Ascending aorta (tissue), 2 donors: Measurements from ENCODE around the gene EEF1A2. TPM values are rescaled to one million over a fixed set of nuclear protein-coding genes. Genes with fewer than 3 reads are reported as not detected.

Experiments
- DNase-seq, 2 donors: peaks; one replicate each; pipeline ENCODE4 v3.0.0-alpha.2; 2019; ENCODE audit warnings: low spot score in 2 of 2
- H3K27ac ChIP-seq, 2 donors: fragments of 200-600 bp; sonication (generic); one replicate each; pipeline ENCODE4 v1.5.1; 2016 to 2017; ENCODE audit warnings: mild to moderate bottlenecking in 1 of 2
- H3K27me3 ChIP-seq: fragments of 200-600 bp; sonication (generic); one replicate; pipeline ENCODE4 v1.5.1; 2017
- H3K36me3 ChIP-seq, 2 donors: fragments of 200-600 bp; sonication (generic); one replicate each; pipeline ENCODE4 v1.5.1; 2016
- H3K4me1 ChIP-seq, 2 donors: fragments of 200-600 bp; sonication (generic); one replicate each; pipeline ENCODE4 v1.5.1; 2016 to 2017; ENCODE audit warnings: mild to moderate bottlenecking in 1 of 2
- H3K4me3 ChIP-seq, 2 donors: fragments of 200-600 bp; sonication (generic); one replicate each; pipeline ENCODE4 v1.5.1; 2016 to 2017; ENCODE audit warnings: mild to moderate bottlenecking in 1 of 2
- H3K9me3 ChIP-seq, 2 donors: fragments of 200-600 bp; sonication (generic); one replicate each; pipeline ENCODE4 v1.5.1; 2016
- intact Hi-C: fragments of 100-400 bp; cut with DNase I; formaldehyde crosslinking; loops from one replicate; pipeline ENCODE4 v1.15.1; 2023
- total RNA-seq: library from RNA; depleted of rRNA; stranded (reverse); fragments of >200 nt; gene quantifications from one replicate; pipeline ENCODE4 v1.1.0, GENCODE V29; 2016
- TF ChIP-seq, protein P1 (sequence below), 3 experiments: fragments of 200-600 bp in 2 of 3; fragments of 450-650 bp in 1 of 3; sonication (generic) in 2 of 3; IDR thresholded peaks; one replicate each; pipeline ENCODE4 v1.5.1; 2016 to 2019; ENCODE audit warnings: antibody characterized with exemption in 3 of 3, mild to moderate bottlenecking in 1 of 3, moderate library complexity in 1 of 3

EEF1A2 gene
- total RNA-seq, 1 donor from 2014 or later = 1.1 TPM

GRCh38 chr20:63525971-63526370 is 27.1 kb upstream of the EEF1A2 start:
- Histone ChIP-seq H3K27ac (no peak overlapping the region), H3K36me3 (peaks cover 0 to 17% of the 10 kb centered on the region in 2 donors), H3K4me1 (peaks cover 13 to 14% of the 10 kb centered on the region in 2 donors), H3K9me3 (no peaks in the 10 kb centered on the region), H3K27me3 (no peaks in the 10 kb centered on the region), H3K4me3 (no peak overlapping the region)
- no peak for DNase-seq
- intact Hi-C loops = no loop called here
- TF ChIP-seq, protein P1, sequence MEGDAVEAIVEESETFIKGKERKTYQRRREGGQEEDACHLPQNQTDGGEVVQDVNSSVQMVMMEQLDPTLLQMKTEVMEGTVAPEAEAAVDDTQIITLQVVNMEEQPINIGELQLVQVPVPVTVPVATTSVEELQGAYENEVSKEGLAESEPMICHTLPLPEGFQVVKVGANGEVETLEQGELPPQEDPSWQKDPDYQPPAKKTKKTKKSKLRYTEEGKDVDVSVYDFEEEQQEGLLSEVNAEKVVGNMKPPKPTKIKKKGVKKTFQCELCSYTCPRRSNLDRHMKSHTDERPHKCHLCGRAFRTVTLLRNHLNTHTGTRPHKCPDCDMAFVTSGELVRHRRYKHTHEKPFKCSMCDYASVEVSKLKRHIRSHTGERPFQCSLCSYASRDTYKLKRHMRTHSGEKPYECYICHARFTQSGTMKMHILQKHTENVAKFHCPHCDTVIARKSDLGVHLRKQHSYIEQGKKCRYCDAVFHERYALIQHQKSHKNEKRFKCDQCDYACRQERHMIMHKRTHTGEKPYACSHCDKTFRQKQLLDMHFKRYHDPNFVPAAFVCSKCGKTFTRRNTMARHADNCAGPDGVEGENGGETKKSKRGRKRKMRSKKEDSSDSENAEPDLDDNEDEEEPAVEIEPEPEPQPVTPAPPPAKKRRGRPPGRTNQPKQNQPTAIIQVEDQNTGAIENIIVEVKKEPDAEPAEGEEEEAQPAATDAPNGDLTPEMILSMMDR (IDR thresholded peaks at IDR 0.05) = no peak

DNA sequence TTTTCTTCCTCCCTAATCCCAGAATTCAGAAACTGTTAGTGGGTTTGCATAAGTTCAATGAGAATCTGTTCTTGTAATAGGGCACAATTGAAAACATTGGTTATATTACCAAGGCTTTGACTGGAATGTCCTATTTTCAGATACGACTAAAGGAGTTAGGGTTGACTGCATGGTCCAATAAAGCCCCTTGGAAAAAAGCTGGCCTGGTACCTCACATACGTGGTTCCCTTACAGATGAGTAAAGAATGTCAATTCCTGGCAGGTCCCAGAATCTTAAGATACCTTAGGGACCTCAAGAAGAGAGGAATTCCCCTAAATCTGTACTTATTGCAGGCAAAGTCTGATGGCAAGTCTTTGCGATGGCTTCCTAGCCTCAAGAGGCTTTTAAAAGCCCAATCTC is 26.3 kb upstream of the EEF1A2 start:
- intact Hi-C loops = no loop called here
- Histone ChIP-seq H3K9me3 (no peaks in the 10 kb centered on the region), H3K27me3 (no peaks in the 10 kb centered on the region)

DNA sequence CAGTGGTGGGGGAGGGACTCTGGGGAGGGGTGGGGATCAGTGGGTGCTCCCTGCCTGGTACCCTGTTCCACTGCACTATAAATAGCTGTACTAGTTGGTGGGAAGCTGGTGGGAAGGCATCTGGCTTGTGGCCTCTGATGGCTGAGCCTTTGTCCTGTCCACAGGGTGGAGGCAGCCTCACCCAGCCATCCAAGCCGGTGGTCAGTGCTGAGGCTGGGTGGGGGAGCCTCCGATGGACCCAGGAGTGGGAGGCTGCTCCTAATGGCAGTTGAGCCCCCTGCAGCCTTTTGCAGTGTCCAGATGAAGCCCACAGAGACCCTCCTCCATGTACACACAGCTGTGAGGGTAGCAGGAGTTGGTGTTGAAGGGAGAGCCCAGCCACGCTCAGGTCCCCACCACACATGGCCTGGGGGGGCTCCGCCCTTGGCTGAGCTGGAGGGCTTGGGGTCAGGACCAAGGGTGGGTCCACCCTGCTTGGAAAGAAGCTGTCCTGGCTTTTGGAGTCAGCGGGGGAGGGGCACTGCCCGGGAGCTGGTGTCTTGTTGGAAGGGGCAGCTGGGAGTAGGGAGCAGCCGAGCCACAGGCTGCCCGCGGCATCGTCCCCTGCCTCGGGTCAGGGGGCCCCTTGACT is 24.2 kb upstream of the EEF1A2 start:
- Histone ChIP-seq H3K36me3 (peaks cover 0 to 17% of the 10 kb centered on the region in 2 donors), H3K27ac (no peak overlapping the region), H3K9me3 (no peaks in the 10 kb centered on the region), H3K27me3 (no peaks in the 10 kb centered on the region), H3K4me1 (peaks cover 16 to 18% of the 10 kb centered on the region in 2 donors), H3K4me3 (no peak overlapping the region)
- intact Hi-C loops = loop anchor here (5.0 kb wide), 3 partner anchors 49 to 459 kb away; partner anchors contain the start of genes HELZ2, PRPF6 and UCKL1
- TF ChIP-seq, protein P1 (IDR thresholded peaks at IDR 0.05) = no peak
- no peak for DNase-seq

More for the DNA sequence above, 26.3 kb upstream of the EEF1A2 start:
- Histone ChIP-seq H3K4me1 (peaks cover 13 to 14% of the 10 kb centered on the region in 2 donors), H3K27ac (no peak overlapping the region), H3K36me3 (peaks cover 0 to 17% of the 10 kb centered on the region in 2 donors), H3K4me3 (no peak overlapping the region)
- DNase-seq = no peak
- TF ChIP-seq, protein P1 (IDR thresholded peaks at IDR 0.05) = no peak

DNA sequence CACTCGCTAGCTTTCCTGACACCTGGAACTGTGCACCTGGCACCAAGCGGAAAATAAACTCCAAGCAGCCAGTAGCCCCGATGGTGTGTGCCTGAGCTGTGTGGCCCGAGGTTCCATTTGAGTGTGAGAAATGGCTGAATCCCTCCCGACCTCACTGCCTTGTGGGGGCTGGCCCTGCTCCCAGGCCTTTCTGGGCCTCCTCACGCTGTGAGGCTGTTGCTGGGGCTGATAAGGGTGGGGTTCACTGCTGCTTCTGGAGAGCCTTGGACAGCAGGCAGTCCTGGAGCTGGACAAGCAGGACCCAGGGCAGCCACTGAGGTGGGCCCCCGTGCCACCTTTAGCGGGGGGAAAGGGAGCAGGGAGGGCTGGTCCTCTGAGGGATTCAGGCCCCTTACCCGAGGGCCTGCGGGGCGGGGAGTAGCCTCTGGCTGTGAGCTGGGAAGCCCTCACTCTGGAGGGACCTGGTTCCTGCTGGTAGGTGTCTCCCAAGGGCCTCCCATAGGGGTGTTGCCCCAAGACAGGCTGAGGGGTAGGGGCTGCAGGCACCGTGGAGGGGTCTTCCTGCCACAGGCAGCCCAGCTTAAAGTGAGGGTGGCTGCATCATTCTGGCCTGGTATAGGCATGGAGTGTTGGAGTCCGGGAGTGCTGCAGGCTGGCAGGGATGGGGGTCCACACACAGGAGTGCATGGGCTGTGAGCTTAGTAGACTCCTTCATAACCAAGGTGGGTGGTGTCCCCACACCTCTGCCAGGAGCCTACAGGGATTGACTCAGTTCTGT is 23.4 kb upstream of the EEF1A2 start:
- H3K4me3 ChIP-seq = peak overlapping the region; percentile 80 to 97
- H3K27me3 ChIP-seq = no peaks in the 10 kb centered on the region
- no peaks in the 10 kb centered on the region for H3K9me3 ChIP-seq
- no peak overlapping the region for H3K27ac ChIP-seq
- DNase-seq = no peak
- intact Hi-C loops = loop anchor here (5.0 kb wide), 3 partner anchors 50 to 460 kb away; partner anchors contain the start of genes HELZ2, PRPF6 and UCKL1
- peaks cover 0 to 17% of the 10 kb centered on the region in 2 donors for H3K36me3 ChIP-seq
- peaks cover 16 to 18% of the 10 kb centered on the region in 2 donors for H3K4me1 ChIP-seq
- TF ChIP-seq, protein P1 (IDR thresholded peaks at IDR 0.05) = no peak

DNA sequence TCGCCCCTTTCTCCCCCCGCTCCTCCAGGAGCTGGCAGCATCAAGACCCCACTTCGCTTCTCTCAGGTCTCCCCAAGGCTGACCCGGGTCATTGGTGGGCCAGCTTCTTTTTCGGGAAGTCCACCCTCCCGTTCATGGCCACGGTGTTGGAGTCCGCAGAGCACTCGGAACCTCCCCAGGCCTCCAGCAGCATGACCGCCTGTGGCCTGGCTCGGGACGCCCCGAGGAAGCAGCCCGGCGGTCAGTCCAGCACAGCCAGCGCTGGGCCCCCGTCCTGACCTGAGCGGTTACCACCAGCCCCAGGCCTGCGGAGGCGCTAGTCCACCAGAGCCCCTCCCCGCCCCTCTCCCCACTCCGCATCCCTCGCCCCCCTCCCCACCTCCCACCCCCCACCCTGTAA is 22.7 kb upstream of the EEF1A2 start:
- Histone ChIP-seq H3K36me3 (peaks cover 0 to 17% of the 10 kb centered on the region in 2 donors), H3K4me3 (peak overlapping the region; percentile 80 to 97), H3K27ac (peak overlapping the region in 1 of 2 donors; percentile 90), H3K27me3 (no peaks in the 10 kb centered on the region), H3K4me1 (peaks cover 16 to 18% of the 10 kb centered on the region in 2 donors), H3K9me3 (no peaks in the 10 kb centered on the region)
- intact Hi-C loops = loop anchor here (2.0 to 5.0 kb wide), 5 partner anchors 51 to 541 kb away; partner anchors contain the start of genes HELZ2, PRPF6, TCEA2 and UCKL1
- TF ChIP-seq, protein P1 (IDR thresholded peaks at IDR 0.05) = no peak
- DNase-seq = no peak
